Mammary epithelial cell (primary cell): ENCODE data around the gene PCGF5.

Experiments used
- CTCF ChIP-seq, 2 donors: IDR thresholded peaks in 1 of 2; conservative IDR thresholded peaks in 1 of 2; 2 replicates each; pipeline ENCODE4 v1.5.1; 2011 to 2012; ENCODE audit warnings: inconsistent platforms in 2 of 2, low read length in 2 of 2, mild to moderate bottlenecking in 2 of 2, control low read depth in 1 of 2, low read depth in 1 of 2; ENCODE audit not compliant: insufficient read depth in 1 of 2; ENCODE audit errors: extremely low read depth in 1 of 2
- EZH2 ChIP-seq: IDR thresholded peaks from 2 replicates; pipeline ENCODE4 v1.6.1; 2012; ENCODE audit warnings: low read length, inconsistent platforms, borderline replicate concordance

GRCh38 chr10:91190876-91191583 is 29.4 kb upstream of the PCGF5 start:
- TF ChIP-seq CTCF (conservative IDR thresholded peaks at IDR 0.05 in 1 of 2, IDR thresholded peaks at IDR 0.05 in 1 of 2; ENCODE audit: extremely low read depth in 1 of 2, insufficient read depth in 1 of 2, low read depth in 1 of 2, low read length in 2 of 2) = no peak
- no peak for TF ChIP-seq EZH2
